Measurements from ENCODE around the gene WDR45.
A peak's percentile ranks its signal among the peaks of the same experiment; 100 is the strongest.

The WDR45 gene

GRCh38 chrX:49043220-49043986 lies 36.3 kb downstream of the WDR45 start, which contains the start of gene TFE3:
TSS of gene TFE3 (minus strand) at chrX:49043357. CDS start at chrX:49043226, 131 bp downstream.
- peak; percentile 99 for DNase-seq (ENCODE audit: low spot score)

- DNase-seq (ENCODE audit: low spot score) = no peak
These were observed 37.0 kb downstream of the WDR45 start for GRCh38 chrX:49042581-49043219.

GRCh38 chrX:49041744-49042580 lies 37.7 kb downstream of the WDR45 start:
- DNase-seq (ENCODE audit: low spot score) = no peak

- no peak for DNase-seq (ENCODE audit: low spot score)
These were observed 39.2 kb downstream of the WDR45 start for GRCh38 chrX:49040376-49040955.

- DNase-seq (ENCODE audit: low spot score) = peak; percentile 51
These were observed 39.9 kb downstream of the WDR45 start for GRCh38 chrX:49039598-49040375.

GRCh38 chrX:49037883-49038475 lies 41.7 kb downstream of the WDR45 start:
- DNase-seq (ENCODE audit: low spot score) = no peak

GRCh38 chrX:49030283-49030682 lies 49.4 kb downstream of the WDR45 start:
- DNase-seq (ENCODE audit: low spot score) = no peak

GRCh38 chrX:49029876-49030275 lies 49.8 kb downstream of the WDR45 start:
- no peak for DNase-seq (ENCODE audit: low spot score)
